ENCODE data around the gene DLG2.
"Not testable (repeated sequence)": the region's sequence is repeated elsewhere in the genome, so short reads cannot be mapped to it uniquely, and the experiment has no call there.

Gene DLG2

DNA sequence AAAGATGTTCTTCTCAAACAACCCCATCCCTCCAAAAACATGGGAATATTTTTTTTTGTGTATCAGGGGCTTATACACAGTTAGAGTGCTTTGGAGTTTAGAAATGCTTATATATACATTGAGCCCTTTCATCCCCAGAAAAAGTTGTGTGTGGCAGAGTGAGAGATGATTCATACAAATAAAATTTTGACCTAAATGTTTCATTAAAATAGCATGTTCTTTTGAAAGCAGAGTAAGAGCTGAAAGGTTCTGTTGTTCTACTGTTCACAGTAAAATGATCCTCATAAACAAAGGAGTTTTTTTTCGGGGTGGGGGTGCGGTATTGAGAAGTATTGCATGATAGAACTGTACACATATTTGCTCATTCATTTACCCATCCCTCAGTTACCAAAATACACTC is 512.4 kb downstream of the DLG2 start:
- no peak for DNase-seq (ENCODE audit: low read depth)
- H3K4me3 ChIP-seq (ENCODE audit: low read depth, low read length): no peak overlapping the region
- TF ChIP-seq, protein P1, sequence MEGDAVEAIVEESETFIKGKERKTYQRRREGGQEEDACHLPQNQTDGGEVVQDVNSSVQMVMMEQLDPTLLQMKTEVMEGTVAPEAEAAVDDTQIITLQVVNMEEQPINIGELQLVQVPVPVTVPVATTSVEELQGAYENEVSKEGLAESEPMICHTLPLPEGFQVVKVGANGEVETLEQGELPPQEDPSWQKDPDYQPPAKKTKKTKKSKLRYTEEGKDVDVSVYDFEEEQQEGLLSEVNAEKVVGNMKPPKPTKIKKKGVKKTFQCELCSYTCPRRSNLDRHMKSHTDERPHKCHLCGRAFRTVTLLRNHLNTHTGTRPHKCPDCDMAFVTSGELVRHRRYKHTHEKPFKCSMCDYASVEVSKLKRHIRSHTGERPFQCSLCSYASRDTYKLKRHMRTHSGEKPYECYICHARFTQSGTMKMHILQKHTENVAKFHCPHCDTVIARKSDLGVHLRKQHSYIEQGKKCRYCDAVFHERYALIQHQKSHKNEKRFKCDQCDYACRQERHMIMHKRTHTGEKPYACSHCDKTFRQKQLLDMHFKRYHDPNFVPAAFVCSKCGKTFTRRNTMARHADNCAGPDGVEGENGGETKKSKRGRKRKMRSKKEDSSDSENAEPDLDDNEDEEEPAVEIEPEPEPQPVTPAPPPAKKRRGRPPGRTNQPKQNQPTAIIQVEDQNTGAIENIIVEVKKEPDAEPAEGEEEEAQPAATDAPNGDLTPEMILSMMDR (IDR thresholded peaks at IDR 0.05; ENCODE audit: control insufficient read depth, extremely low read depth, insufficient read depth): no peak

DNA sequence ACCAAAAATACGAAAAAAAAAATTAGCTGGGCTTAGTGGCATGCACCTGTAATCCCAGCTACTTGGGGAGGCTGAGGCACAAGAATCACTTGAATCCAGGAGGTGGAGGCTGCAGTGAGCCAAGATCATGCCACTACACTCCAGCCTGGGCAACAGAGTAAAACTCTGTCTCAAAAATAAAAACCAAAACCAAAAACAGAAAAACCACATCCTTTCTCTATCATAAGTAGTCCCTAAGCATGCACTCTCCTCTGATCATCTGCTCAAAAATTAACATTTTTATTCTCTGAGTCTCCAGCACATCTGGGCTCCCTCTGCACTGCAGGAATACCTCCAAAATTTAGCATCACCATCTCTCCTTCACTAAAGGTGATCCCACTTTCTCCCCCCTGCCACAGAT is 516.9 kb downstream of the DLG2 start:
- not testable (repeated sequence) for H3K4me3 ChIP-seq (ENCODE audit: low read depth, low read length); DNase-seq (ENCODE audit: low read depth)

DNA sequence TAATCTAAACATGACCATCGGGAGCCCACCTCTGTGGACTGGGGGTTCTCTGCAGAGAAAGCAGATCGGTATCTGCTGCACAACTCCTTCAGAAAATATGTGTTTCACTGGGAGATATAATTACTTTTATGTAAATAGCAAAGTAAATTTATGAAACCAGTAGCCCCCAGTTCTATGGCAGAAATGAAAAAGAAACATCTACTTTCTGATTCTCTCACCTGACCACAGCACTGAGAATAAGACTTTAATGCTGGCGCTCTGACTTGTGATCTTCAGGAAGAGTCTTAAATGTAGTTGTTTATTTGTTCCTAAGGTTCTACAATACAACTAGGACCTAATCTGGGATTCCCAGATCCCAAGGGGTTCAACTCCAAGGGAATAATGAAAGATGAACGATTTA is 518.0 kb downstream of the DLG2 start:
- TF ChIP-seq, protein P1 (IDR thresholded peaks at IDR 0.05; ENCODE audit: control insufficient read depth, extremely low read depth, insufficient read depth): no peak

DNA sequence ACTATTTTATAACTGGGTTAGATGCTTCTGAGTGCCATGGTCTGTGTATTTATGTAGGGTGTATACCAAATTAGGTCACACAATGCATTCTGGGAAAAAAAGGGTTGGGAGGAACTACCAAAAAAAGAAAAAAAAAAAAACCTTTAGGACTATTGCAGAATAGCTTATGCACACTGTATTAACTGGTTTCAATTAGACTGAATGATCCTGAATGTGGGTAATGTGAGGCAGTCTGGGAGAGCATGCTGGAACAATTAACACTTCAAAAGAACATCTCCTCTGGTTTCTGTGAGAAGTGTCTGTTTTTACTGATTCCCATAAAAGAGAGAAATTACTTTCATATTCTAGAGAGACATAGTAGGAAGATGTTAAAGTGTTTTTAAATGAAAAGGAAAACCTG is 521.3 kb downstream of the DLG2 start:
- DNase-seq (ENCODE audit: low read depth): no peak
- TF ChIP-seq, protein P1 (IDR thresholded peaks at IDR 0.05; ENCODE audit: control insufficient read depth, extremely low read depth, insufficient read depth): no peak
- no peak overlapping the region for H3K4me3 ChIP-seq (ENCODE audit: low read depth, low read length)

More for the DNA sequence above, 518.0 kb downstream of the DLG2 start:
- no peak overlapping the region for H3K4me3 ChIP-seq (ENCODE audit: low read depth, low read length)
- no peak for DNase-seq (ENCODE audit: low read depth)

DNA sequence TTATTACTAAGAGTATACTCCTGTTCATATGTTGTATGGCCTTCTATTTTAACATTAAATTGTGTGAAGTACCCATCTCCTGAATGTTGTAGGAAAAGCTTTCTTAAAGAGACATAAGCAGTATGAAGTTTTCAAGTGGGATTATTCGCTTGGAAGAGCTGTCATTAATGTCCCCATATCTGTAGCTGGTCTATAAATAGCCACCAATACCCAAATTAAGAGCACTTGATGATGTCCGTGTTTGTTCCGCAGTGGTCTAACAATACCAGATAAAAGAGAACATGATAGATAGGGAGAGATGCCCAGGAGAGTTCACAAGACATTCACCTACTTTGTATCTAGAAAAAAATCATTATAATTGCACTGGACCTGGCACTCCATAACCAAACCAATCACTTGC is 527.6 kb downstream of the DLG2 start:
- DNase-seq (ENCODE audit: low read depth): no peak
- TF ChIP-seq, protein P1 (IDR thresholded peaks at IDR 0.05; ENCODE audit: control insufficient read depth, extremely low read depth, insufficient read depth): no peak
- H3K4me3 ChIP-seq (ENCODE audit: low read depth, low read length): no peak overlapping the region

DNA sequence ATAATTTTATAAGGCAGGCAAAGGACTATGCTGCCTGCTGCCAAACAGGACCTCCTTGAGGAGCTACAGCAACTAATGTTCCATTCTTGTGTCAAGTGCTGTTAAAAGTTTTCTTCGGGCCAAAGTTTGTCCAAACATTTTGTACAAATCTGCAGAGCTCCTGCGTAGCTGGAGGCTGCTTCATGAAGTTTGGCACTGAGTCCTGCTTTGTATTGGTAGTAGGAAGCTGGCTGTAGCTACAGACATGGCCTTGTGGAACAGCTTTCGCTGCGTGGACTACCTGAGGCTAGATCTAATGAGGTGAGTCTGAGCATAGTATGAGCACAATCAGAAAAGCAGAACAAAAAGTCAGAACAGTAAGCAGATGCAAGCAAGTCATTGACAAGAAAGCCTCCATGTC is 528.1 kb downstream of the DLG2 start:
- DNase-seq (ENCODE audit: low read depth): no peak
- TF ChIP-seq, protein P1 (IDR thresholded peaks at IDR 0.05; ENCODE audit: control insufficient read depth, extremely low read depth, insufficient read depth): no peak
- no peak overlapping the region for H3K4me3 ChIP-seq (ENCODE audit: low read depth, low read length)

DNA sequence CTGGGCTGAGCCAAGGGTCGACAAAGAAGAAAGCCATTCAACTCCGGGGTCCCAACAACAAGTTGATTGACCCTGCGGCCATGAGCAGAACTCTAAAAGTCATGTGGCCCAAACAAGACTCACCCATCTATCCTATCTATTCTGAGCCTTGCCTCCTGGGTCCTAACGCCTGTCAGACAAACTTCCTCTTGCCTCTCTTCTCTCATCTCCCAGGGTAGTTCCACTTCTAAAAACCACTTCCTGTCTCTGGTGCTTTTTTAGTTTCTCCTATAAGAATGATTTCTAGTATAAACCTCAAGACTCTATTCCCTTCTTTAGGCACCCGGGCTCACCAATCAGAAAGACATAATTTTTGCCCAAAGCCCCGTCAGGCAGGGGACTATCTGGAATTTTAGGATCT is 530.2 kb downstream of the DLG2 start:
- H3K4me3 ChIP-seq (ENCODE audit: low read depth, low read length): no peak overlapping the region
- TF ChIP-seq, protein P1 (IDR thresholded peaks at IDR 0.05; ENCODE audit: control insufficient read depth, extremely low read depth, insufficient read depth): no peak
- no peak for DNase-seq (ENCODE audit: low read depth)
